K562 (cell line): ENCODE data around the gene FILIP1L.

Experiments
- DNMT1 ChIP-seq: fragments of 450-650 bp; IDR thresholded peaks from 2 replicates; pipeline ENCODE4 v1.6.1; 2016; ENCODE audit warnings: antibody characterized with exemption, mild to moderate bottlenecking
- EZH2 ChIP-seq: IDR thresholded peaks from 2 replicates; pipeline ENCODE4 v1.6.1; 2012; ENCODE audit warnings: low read depth, mild to moderate bottlenecking, inconsistent platforms, low read length, borderline replicate concordance
- TF ChIP-seq, protein P1 (sequence below): fragments of 250-450 bp; sonication (Bioruptor Pico); IDR thresholded peaks from 2 replicates; pipeline ENCODE4 v1.5.0; 2021

DNA sequence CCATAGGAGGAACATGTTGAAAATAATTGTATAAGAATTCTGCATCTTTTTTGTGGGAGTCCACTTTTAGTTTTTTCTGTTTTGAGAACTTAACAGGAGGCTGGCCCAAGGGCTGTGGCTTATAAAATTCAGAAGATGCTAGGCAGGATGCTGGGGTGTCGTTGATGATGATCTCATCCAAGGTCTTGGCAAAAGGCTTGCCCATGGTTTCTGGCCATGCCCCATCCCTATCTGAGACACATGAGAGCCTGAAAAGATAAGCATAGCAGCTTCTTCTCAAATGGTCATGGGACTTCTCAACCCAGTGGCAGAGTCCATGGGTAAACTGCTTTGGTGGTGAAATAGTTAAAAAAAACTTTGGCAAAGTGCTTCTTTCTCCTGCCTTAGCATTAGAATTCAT is 261.4 kb downstream of the FILIP1L start:
- no peak for TF ChIP-seq EZH2
- no peak for TF ChIP-seq DNMT1
- TF ChIP-seq, protein P1, sequence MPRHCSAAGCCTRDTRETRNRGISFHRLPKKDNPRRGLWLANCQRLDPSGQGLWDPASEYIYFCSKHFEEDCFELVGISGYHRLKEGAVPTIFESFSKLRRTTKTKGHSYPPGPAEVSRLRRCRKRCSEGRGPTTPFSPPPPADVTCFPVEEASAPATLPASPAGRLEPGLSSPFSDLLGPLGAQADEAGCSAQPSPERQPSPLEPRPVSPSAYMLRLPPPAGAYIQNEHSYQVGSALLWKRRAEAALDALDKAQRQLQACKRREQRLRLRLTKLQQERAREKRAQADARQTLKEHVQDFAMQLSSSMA (CRISPR knock-in tag) = no peak
